Cardiac muscle cell (in vitro differentiated cells and primary cell): ENCODE data around the gene QRICH1. TPM values are rescaled to one million over a fixed set of nuclear protein-coding genes. Genes with fewer than 3 reads are reported as not detected.

Source experiments
- DNase-seq, 2 donors: peaks; one replicate each; pipeline versions ENCODE4 v3.0.0 to v3.0.0-alpha.2; 2010 to 2017; ENCODE audit warnings: low read depth in 1 of 2, low spot score in 1 of 2
- H3K27ac ChIP-seq: fragments of 200-600 bp; sonication (generic); 2 replicates; pipeline ENCODE4 v1.5.1; 2016
- H3K27me3 ChIP-seq: fragments of 200-600 bp; sonication (generic); 2 replicates; pipeline ENCODE4 v1.6.0; 2016; ENCODE audit warnings: control low read depth
- H3K36me3 ChIP-seq: fragments of 200-600 bp; sonication (generic); 2 replicates; pipeline ENCODE4 v1.5.1; 2016; ENCODE audit warnings: control low read depth
- H3K4me1 ChIP-seq: fragments of 200-600 bp; sonication (generic); 2 replicates; pipeline ENCODE4 v1.8.1; 2017; ENCODE audit warnings: low read depth, mild to moderate bottlenecking, mixed run types
- H3K4me3 ChIP-seq: fragments of 200-600 bp; sonication (generic); 2 replicates; pipeline ENCODE4 v1.5.1; 2016; ENCODE audit warnings: mild to moderate bottlenecking
- H3K9me3 ChIP-seq: fragments of 200-600 bp; sonication (generic); 2 replicates; pipeline ENCODE4 v1.5.1; 2017; ENCODE audit warnings: low read depth, mild to moderate bottlenecking, control low read depth
- CTCF ChIP-seq: IDR thresholded peaks from 2 replicates; pipeline ENCODE4 v1.5.1; 2012; ENCODE audit warnings: low read depth, mild to moderate bottlenecking, low read length
- polyA plus RNA-seq: library from polyadenylated mRNA; unstranded; fragments of >200 nt; fragmentation: Nextera tagmentation; extraction: Ambion mirVana; gene quantifications from 2 replicates; pipeline ENCODE4 v1.2.1, GENCODE V29; 2016
- total RNA-seq: library from RNA; depleted of rRNA; stranded (reverse); fragments of >200 nt; gene quantifications from 2 replicates; pipeline ENCODE4 v1.2.3, GENCODE V29; 2016

QRICH1 gene
- total and polyA plus RNA-seq, 2 experiments from 2014 or later = 44.3 to 116 TPM

- Histone ChIP-seq H3K4me1 (peaks cover 15% of the 10 kb centered on the region), H3K27me3 (no peaks in the 10 kb centered on the region), H3K4me3 (peak overlapping the region; percentile 55), H3K9me3 (no peaks in the 10 kb centered on the region), H3K27ac (peak overlapping the region; percentile 96), H3K36me3 (peaks cover 28% of the 10 kb centered on the region)
- no peak for TF ChIP-seq CTCF
- peak in 1 of 2 donors; percentile 49 for DNase-seq
Observed at GRCh38 chr3:49019941-49020329, 73.9 kb downstream of the QRICH1 start.

- peaks cover 15% of the 10 kb centered on the region for H3K4me1 ChIP-seq
- H3K36me3 ChIP-seq = peaks cover 27% of the 10 kb centered on the region
- TF ChIP-seq CTCF = no peak
- peak overlapping the region; percentile 44 for H3K27ac ChIP-seq
- H3K27me3 ChIP-seq = no peaks in the 10 kb centered on the region
- H3K9me3 ChIP-seq = no peaks in the 10 kb centered on the region
- no peak for DNase-seq
- H3K4me3 ChIP-seq = peak overlapping the region; percentile 82
Observed at GRCh38 chr3:49018707-49019006, 75.2 kb downstream of the QRICH1 start.

- peak; percentile 64 to 79 for DNase-seq
- Histone ChIP-seq H3K27ac (peak within 1 kb of the TSS; percentile 44), H3K9me3 (no peaks in the 10 kb centered on the region), H3K4me1 (peaks cover 15% of the 10 kb centered on the region), H3K4me3 (peak within 1 kb of the TSS; percentile 82), H3K36me3 (peaks cover 32% of the 10 kb centered on the region), H3K27me3 (no peaks in the 10 kb centered on the region)
- TF ChIP-seq CTCF = no peak
Observed at GRCh38 chr3:49017971-49018706, 75.7 kb downstream of the QRICH1 start, which contains the start of gene DALRD3. TSS of gene DALRD3 (minus strand) at chr3:49018580. CDS start at chr3:49018564, 16 bp downstream.

GRCh38 chr3:49017229-49017970 is 76.5 kb downstream of the QRICH1 start:
- DNase-seq = no peak
- Histone ChIP-seq H3K4me3 (peak overlapping the region; percentile 82), H3K27me3 (no peaks in the 10 kb centered on the region), H3K4me1 (peaks cover 10% of the 10 kb centered on the region), H3K36me3 (peaks cover 35% of the 10 kb centered on the region), H3K27ac (peak overlapping the region; percentile 44), H3K9me3 (no peaks in the 10 kb centered on the region)
- no peak for TF ChIP-seq CTCF

GRCh38 chr3:49016414-49017228 is 77.2 kb downstream of the QRICH1 start:
- H3K27me3 ChIP-seq = no peaks in the 10 kb centered on the region
- no peak for DNase-seq
- H3K4me1 ChIP-seq = peaks cover 10% of the 10 kb centered on the region
- H3K36me3 ChIP-seq = peaks cover 38% of the 10 kb centered on the region
- H3K27ac ChIP-seq = no peak overlapping the region
- TF ChIP-seq CTCF = no peak
- H3K4me3 ChIP-seq = no peak overlapping the region
- H3K9me3 ChIP-seq = no peaks in the 10 kb centered on the region
